Body of pancreas (tissue), 4 donors: ENCODE measurements around the gene KLC3.

Source experiments
- POLR2A ChIP-seq, 3 donors: fragments of 450-650 bp; IDR thresholded peaks; one replicate each; pipeline ENCODE4 v1.6.1; 2016; ENCODE audit warnings: antibody characterized with exemption in 3 of 3, mild to moderate bottlenecking in 2 of 3
- TF ChIP-seq, protein P1 (sequence below), 7 experiments: fragments of 450-650 bp in 4 of 7; fragments of 200-600 bp in 3 of 7; sonication (generic) in 3 of 7; IDR thresholded peaks; one replicate each; pipeline ENCODE4 v1.5.1; 2016 to 2019; ENCODE audit warnings: antibody characterized with exemption in 7 of 7

DNA sequence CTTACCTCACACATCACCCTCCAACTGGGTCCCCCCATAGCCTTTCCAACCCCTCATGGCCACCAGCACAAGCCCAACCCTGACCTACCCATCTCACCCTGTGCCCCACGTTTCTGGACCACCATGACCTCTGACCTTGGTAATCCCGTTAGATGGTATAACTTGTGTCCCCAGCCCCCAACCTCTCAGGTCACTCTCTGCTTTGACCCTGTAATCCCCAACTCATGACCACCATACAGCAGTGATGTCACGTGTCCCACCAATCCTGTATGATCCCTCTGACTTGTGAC, 8.5 kb downstream of the KLC3 start:
- TF ChIP-seq, protein P1, sequence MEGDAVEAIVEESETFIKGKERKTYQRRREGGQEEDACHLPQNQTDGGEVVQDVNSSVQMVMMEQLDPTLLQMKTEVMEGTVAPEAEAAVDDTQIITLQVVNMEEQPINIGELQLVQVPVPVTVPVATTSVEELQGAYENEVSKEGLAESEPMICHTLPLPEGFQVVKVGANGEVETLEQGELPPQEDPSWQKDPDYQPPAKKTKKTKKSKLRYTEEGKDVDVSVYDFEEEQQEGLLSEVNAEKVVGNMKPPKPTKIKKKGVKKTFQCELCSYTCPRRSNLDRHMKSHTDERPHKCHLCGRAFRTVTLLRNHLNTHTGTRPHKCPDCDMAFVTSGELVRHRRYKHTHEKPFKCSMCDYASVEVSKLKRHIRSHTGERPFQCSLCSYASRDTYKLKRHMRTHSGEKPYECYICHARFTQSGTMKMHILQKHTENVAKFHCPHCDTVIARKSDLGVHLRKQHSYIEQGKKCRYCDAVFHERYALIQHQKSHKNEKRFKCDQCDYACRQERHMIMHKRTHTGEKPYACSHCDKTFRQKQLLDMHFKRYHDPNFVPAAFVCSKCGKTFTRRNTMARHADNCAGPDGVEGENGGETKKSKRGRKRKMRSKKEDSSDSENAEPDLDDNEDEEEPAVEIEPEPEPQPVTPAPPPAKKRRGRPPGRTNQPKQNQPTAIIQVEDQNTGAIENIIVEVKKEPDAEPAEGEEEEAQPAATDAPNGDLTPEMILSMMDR (IDR thresholded peaks at IDR 0.05): no peak
- TF ChIP-seq POLR2A (IDR thresholded peaks at IDR 0.05): no peak
